Measurements from ENCODE around the gene FHOD3. TPM values are rescaled to one million over a fixed set of nuclear protein-coding genes. Genes with fewer than 3 reads are reported as not detected.

The FHOD3 gene
- total RNA-seq (2014; rRNA removed; shearing (Covaris generic)): 17.5 and 23.1 TPM in 2 replicates
- polyA plus RNA-seq (2014; cell fraction: nucleus; rRNA removed): 5.0 and 7.7 TPM in 2 replicates

DNA sequence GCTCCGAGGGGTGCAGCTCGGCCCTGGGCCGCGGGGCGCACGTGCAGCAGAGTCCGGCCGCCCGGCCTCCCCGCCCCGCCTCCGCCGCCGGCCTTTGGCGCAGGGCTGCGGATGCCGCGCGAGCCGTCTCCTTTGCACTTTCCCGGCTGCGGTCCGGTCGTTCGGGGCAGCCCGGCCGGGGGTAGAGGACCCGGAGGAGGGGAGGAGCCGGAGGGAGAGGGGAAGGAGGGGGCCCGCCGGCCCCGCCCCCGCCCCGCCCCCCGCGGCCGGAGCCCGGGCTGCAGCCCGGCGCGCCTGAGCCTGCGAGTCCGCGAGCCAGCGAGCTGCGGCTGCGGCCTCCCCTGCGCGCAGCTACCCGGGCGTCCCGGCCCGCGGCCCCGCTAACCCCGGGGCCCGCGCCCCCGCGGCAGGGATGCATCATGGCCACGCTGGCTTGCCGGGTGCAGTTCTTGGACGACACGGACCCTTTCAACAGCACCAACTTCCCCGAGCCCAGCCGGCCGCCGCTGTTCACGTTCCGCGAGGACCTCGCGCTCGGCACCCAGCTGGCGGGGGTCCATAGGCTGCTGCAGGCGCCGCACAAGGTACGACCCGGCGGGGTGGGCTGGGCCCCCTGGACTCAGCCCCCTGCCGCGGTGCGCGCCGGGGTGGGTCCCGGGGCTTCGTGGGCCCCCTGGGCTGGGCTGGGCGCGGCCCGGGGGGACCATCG, at the start of gene FHOD3:
Gene FHOD3, plus strand, starts transcription at position 297 of the 709 bp plus-strand sequence. Its CDS starts 123 bp downstream, at position 420.
- DNase-seq (ENCODE audit: extremely low read depth, low read depth): peak; percentile 43

- no peak for DNase-seq (ENCODE audit: extremely low read depth, low read depth)
Observed at GRCh38 chr18:36249392-36249791, 48.1 kb upstream of the FHOD3 start.

- no peak for DNase-seq (ENCODE audit: extremely low read depth, low read depth)
Observed at GRCh38 chr18:36250827-36251226, 46.7 kb upstream of the FHOD3 start.

- no peak for DNase-seq (ENCODE audit: extremely low read depth, low read depth)
Observed at GRCh38 chr18:36255072-36255698, 42.3 kb upstream of the FHOD3 start.

GRCh38 chr18:36256094-36256493, 41.4 kb upstream of the FHOD3 start:
- DNase-seq (ENCODE audit: extremely low read depth, low read depth): no peak

- DNase-seq (ENCODE audit: extremely low read depth, low read depth): no peak
Observed at GRCh38 chr18:36262971-36263370, 34.5 kb upstream of the FHOD3 start.

GRCh38 chr18:36264283-36264682, 33.2 kb upstream of the FHOD3 start:
- no peak for DNase-seq (ENCODE audit: extremely low read depth, low read depth)

- no peak for DNase-seq (ENCODE audit: extremely low read depth, low read depth)
Observed at GRCh38 chr18:36265015-36265414, 32.5 kb upstream of the FHOD3 start.

DNA sequence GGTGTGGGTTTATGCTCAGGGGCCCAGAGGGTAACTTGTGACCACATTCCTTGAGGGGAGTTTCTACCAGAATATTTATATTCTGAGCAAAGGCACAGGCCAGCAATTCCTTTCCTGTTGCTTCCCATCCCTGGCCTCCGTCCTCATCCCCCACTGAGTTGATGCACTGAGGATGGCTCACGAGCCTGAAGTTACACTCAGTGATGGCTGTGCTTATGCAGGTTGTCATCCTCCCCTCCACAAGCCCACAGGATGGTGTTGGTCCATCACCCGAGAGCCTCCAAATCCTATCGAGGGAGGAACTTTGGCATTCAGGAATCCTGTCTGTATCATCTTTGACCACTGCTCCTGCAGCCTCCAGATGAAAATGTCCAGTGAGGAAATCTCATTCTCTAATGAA, 28.4 kb upstream of the FHOD3 start:
- DNase-seq (ENCODE audit: extremely low read depth, low read depth): no peak

DNA sequence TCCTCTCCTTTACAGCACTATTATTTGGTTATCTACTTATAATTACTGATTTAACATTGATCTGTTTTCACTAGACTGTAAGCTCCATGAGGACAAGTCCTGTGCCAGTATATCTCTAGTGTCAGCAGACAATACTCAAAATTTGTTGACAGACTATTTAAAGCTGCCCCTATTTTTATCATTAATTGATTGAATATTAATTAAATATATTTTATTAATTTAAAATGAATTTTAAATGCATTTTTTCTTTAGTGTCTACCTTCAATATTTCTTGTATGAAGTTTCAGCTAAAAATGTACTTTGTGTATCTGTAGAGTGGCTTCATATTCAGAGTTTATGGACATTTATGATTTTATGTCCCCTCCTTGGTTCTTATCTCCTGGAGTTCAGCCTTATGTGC, 26.4 kb upstream of the FHOD3 start:
- DNase-seq (ENCODE audit: extremely low read depth, low read depth): no peak

DNA sequence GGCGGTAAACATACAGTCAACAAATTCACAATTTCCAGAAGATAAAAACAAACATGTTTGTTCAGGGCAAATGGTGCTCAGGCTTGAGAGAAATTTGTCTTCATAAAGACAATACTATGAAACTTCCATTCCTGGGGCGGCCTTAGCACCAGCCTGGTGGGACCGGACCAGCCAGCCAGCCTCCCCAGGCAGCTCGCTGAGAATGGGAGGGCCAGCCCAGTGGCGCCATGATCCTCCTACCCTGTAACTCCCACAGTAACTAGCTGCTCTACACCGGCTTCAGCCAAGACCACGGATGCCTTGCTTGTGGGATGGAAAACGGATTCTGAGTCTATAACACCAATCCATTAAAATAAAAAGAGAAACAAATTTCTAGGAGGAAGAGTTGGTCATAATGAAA, 24.2 kb upstream of the FHOD3 start:
- DNase-seq (ENCODE audit: extremely low read depth, low read depth): no peak

DNA sequence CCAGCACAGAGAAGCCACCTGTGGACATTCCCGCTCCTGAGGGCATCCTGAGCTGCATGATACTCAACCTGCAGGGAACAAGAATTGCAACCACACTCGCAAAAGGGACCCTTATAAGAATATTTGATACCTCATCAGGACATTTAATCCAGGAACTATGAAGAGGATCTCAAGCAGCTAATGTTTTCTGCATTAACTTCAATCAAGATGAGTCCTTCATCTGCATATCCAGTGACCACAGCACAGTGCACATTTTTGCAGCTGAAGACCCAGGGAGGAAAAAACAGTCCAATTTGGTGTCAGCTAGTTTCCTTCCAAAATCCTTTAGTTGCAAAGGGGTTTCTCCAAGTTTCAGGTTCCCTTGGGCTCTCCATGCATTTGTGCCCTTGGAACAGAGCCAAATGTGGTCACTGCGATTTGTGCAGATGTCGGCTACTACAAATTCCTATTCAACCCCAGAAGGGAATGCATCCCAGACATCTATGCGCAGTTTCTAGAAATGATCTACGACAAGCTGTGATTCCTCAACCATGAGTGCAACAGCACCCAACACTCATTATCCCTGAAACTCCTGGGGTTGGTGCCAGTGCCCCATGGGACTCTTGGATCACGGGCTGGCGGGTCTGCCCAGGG, 23.3 kb upstream of the FHOD3 start:
- no peak for DNase-seq (ENCODE audit: extremely low read depth, low read depth)

- no peak for DNase-seq (ENCODE audit: extremely low read depth, low read depth)
Observed at GRCh38 chr18:36275561-36275960, 22.0 kb upstream of the FHOD3 start.

DNA sequence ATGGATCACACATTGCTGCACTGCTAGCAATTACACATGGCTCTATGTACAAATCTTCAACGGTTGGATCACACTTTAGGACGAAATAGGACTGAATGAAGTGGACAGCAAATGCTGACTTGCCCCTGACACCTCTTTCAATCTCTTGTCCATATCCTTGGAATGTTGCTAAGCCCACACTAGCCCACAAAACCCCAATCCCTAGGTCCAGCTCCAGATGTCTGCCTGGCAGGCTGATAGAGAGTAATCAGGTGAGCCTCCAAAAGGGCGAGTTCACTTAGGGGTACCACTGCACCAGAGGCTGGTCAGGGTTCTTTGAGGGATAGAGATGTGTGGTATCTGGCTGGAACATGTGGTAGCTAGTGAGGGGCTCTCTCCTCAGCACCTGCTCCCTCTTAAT, 18.5 kb upstream of the FHOD3 start:
- no peak for DNase-seq (ENCODE audit: extremely low read depth, low read depth)

DNA sequence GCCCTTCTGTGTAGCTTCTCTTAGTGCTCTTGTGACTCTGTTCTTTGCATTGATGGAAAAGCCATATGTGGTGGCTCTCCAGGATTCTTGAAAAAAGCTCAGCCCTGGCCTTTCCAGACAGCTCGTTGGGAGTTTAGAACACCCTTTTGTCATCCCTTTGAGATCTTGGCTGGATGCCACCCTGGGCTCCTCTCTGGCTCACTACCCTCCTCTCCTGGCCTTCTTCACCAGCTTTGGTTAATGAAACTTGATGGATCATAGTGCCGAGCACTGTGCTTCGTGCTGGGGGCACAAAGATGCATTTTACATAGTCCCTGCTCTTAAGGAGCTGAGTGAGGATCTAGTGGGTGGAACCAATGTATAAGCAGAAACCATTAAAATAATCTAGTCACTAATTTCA, 15.6 kb upstream of the FHOD3 start:
- DNase-seq (ENCODE audit: extremely low read depth, low read depth): no peak

- no peak for DNase-seq (ENCODE audit: extremely low read depth, low read depth)
Observed at GRCh38 chr18:36283448-36283847, 14.1 kb upstream of the FHOD3 start.

DNA sequence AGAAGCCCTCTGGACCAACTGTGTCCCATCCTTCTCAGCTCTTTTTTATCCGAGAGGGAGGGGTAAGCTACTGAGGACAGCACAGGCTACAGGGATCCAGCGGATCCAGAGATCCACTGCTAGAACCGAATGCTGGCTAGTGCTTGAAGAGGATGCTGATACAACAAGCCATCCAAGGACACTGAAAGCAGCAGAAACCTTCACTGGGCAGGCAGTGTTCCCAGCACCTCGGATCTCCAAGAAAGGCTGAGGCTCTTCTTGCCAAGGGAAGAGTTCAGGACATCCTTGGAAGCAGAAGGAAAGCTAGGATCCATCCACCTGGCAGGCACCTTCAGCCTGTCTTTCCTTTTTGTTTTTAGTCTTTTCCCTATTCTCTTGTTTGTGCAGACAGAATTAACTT, 13.2 kb upstream of the FHOD3 start:
- no peak for DNase-seq (ENCODE audit: extremely low read depth, low read depth)

GRCh38 chr18:36284671-36285295, 12.7 kb upstream of the FHOD3 start:
- DNase-seq (ENCODE audit: extremely low read depth, low read depth): peak; percentile 56

DNA sequence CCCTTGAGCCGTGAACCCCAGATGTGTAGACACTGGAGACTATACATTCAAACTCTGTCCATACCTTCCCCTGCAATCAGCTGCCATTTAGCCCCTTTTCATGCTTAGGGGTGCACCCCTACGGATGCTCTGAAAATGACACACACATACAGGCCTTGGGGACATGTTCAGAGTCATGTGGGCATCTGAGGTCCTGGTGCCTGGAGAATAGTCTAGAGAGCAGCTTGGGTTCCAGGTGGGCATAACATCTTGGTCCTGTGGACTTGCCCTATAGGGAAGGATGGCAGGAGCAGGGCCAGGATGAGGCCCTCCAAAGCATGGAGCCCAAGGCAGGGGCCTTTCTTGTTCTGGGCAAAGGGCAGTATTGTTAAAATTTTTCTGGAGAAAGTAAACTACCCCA, 9.9 kb upstream of the FHOD3 start:
- no peak for DNase-seq (ENCODE audit: extremely low read depth, low read depth)

- DNase-seq (ENCODE audit: extremely low read depth, low read depth): no peak
Observed at GRCh38 chr18:36288689-36289088, 8.8 kb upstream of the FHOD3 start.

GRCh38 chr18:36294031-36294430, 3.5 kb upstream of the FHOD3 start:
- DNase-seq (ENCODE audit: extremely low read depth, low read depth): no peak

All from NCI-H460 (cell line).